HepG2 (cell line): ENCODE results near the gene CNN3. TPM values are rescaled to one million over a fixed set of nuclear protein-coding genes. Genes with fewer than 3 reads are reported as not detected.

Experiments used
- ATF7-NPFF ChIP-seq: sonication (generic); formaldehyde crosslinking; IDR thresholded peaks from 2 replicates; pipeline ENCODE4 v1.8.1; 2023; ENCODE audit warnings: mild to moderate bottlenecking, low read depth, missing genetic modification reagents, moderate library complexity
- CBX5 ChIP-seq: sonication (generic); formaldehyde crosslinking; IDR thresholded peaks from 2 replicates; pipeline ENCODE4 v1.4.0; 2020; ENCODE audit warnings: missing genetic modification reagents, borderline replicate concordance
- CREM ChIP-seq, 2 experiments: sonication (generic) in 1 of 2; formaldehyde crosslinking in 1 of 2; IDR thresholded peaks; 2 replicates each; pipeline versions ENCODE4 v1.4.0 to v1.6.1; 2016 to 2020; ENCODE audit warnings: antibody characterized with exemption in 1 of 2, mild to moderate bottlenecking in 1 of 2, missing genetic modification reagents in 1 of 2
- NR2C2 ChIP-seq: sonication (generic); formaldehyde crosslinking; IDR thresholded peaks from 2 replicates; pipeline ENCODE4 v1.4.0; 2020; ENCODE audit warnings: missing genetic modification reagents, mild to moderate bottlenecking, moderate library complexity, borderline replicate concordance
- NR2F2 ChIP-seq: IDR thresholded peaks from 2 replicates; pipeline ENCODE4 v1.6.1; 2012; ENCODE audit warnings: low read depth, inconsistent platforms, borderline replicate concordance
- ONECUT2 ChIP-seq: sonication (generic); formaldehyde crosslinking; IDR thresholded peaks from 2 replicates; pipeline ENCODE4 v1.4.0; 2020; ENCODE audit warnings: missing genetic modification reagents
- POLR2G ChIP-seq: fragments of 200-400 bp; formaldehyde crosslinking; IDR thresholded peaks from 2 replicates; pipeline ENCODE4 v1.6.1; 2018; ENCODE audit warnings: mild to moderate bottlenecking, low read depth, low read length, moderate library complexity
- RCOR2 ChIP-seq: IDR thresholded peaks from 2 replicates; pipeline ENCODE4 v1.6.1; 2016; ENCODE audit warnings: missing biosample characterization, missing genetic modification reagents
- RNF2 ChIP-seq: fragments of 450-650 bp; conservative IDR thresholded peaks from 2 replicates; pipeline ENCODE4 v1.6.1; 2016; ENCODE audit warnings: low read depth
- SALL1 ChIP-seq: sonication (generic); formaldehyde crosslinking; IDR thresholded peaks from 2 replicates; pipeline ENCODE4 v1.8.0; 2022; ENCODE audit warnings: mild to moderate bottlenecking, missing genetic modification reagents
- TBX2 ChIP-seq: sonication (generic); formaldehyde crosslinking; IDR thresholded peaks from 2 replicates; pipeline ENCODE4 v1.5.0; 2020; ENCODE audit warnings: missing genetic modification reagents, mild to moderate bottlenecking, borderline replicate concordance
- ZFP62 ChIP-seq: sonication (generic); formaldehyde crosslinking; IDR thresholded peaks from 2 replicates; pipeline ENCODE4 v1.4.0; 2020; ENCODE audit warnings: missing genetic modification reagents
- ZNF432 ChIP-seq: sonication (generic); formaldehyde crosslinking; IDR thresholded peaks from 2 replicates; pipeline ENCODE4 v1.5.0; 2020; ENCODE audit warnings: missing genetic modification reagents, mild to moderate bottlenecking, borderline replicate concordance
- polyA plus RNA-seq, 8 experiments: library from polyadenylated mRNA; depleted of rRNA in 3 of 8; stranded (reverse) in 7 of 8; unstranded in 1 of 8; fragments of >200 nt; fragmentation: Illumina TruSeq in 4 of 8; extraction: Trizol in 4 of 8; gene quantifications; 2 replicates each; pipeline versions ENCODE4 v1.2.1 to v1.2.3, GENCODE V29; 2011 to 2016; ENCODE audit warnings: low read depth in 4 of 8, missing spikeins in 1 of 8, mixed read lengths in 1 of 8; ENCODE audit not compliant: insufficient read depth in 1 of 8
- total RNA-seq, 5 experiments: library from RNA; depleted of rRNA; stranded (reverse); fragments of >200 nt; fragmentation: Illumina TruSeq; extraction: Trizol; gene quantifications; 2 replicates each; pipeline ENCODE4 v1.2.3, GENCODE V29; 2016; ENCODE audit warnings: low read depth in 1 of 5
- TF ChIP-seq, protein P1 (sequence below): sonication (generic); IDR thresholded peaks from 2 replicates; pipeline ENCODE4 v1.6.1; 2016; ENCODE audit warnings: low read depth, borderline replicate concordance
- TF ChIP-seq, protein P2 (sequence below): sonication (generic); formaldehyde crosslinking; conservative IDR thresholded peaks from 2 replicates; pipeline ENCODE4 v1.4.0; 2020; ENCODE audit warnings: mild to moderate bottlenecking, missing genetic modification reagents, moderate library complexity
- TF ChIP-seq, protein P3 (sequence below): sonication (generic); formaldehyde crosslinking; IDR thresholded peaks from 2 replicates; pipeline ENCODE4 v1.5.0; 2020; ENCODE audit warnings: missing genetic modification reagents, mild to moderate bottlenecking, borderline replicate concordance
- TF ChIP-seq, protein P4 (sequence below): sonication (generic); formaldehyde crosslinking; IDR thresholded peaks from 2 replicates; pipeline ENCODE4 v1.4.0; 2020; ENCODE audit warnings: mild to moderate bottlenecking, missing genetic modification reagents, borderline replicate concordance

Gene CNN3
- total and polyA plus RNA-seq, 2 of the 13 experiments (the other 11 are each of a cell fraction or from before 2014, with no cell fraction given) = 113 to 223 TPM

DNA sequence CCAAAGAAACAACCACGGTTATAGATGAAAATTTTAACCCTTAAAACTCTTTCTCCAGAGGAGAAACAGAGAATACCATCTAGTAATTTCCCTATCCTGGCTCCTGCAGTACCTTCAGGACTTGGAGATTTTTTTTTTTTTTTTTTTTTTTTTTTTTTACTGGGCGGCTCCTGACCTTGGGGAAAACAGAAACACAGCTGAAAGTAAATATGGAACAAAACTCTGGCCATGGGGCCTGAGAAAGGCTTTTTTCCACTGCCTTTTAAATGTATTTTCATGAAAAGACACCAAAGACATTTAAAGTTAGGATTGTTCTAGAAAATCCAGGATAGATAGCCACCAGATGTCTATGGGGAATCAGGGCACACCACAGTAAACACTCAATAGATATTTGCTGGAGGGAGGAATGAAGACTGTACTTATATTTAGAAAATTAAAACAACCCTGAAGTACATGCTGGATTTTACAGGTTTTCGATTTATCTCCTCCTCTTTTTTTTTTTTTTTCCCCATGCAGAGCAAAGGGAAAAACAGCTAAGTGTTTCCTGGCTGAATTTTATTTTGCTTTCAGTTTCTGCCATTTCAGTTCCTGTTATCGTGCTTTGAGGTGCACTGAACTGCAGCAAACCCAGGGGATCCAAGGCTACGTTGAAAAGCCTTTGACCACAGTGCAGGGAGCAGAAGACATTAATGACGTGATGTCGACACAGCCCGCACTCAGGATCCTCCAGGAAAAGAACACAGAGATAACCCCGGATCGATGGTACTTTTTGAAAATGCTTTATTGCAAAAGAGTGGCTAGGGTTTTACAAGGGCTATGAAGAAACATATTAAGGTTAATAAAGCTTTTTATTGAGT is 35.7 kb upstream of the CNN3 start (continued):
- no peak for TF ChIP-seq ZNF432 (CRISPR knock-in tag)
- TF ChIP-seq, protein P1, sequence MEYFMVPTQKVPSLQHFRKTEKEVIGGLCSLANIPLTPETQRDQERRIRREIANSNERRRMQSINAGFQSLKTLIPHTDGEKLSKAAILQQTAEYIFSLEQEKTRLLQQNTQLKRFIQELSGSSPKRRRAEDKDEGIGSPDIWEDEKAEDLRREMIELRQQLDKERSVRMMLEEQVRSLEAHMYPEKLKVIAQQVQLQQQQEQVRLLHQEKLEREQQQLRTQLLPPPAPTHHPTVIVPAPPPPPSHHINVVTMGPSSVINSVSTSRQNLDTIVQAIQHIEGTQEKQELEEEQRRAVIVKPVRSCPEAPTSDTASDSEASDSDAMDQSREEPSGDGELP = peak; percentile 14; the same call in 1 of the 2 replicates
- no peak for TF ChIP-seq ZFP62
- TF ChIP-seq TBX2 (CRISPR knock-in tag) = peak; percentile 80
- TF ChIP-seq NR2F2 = peak; percentile 79
- TF ChIP-seq RNF2 = no peak
- TF ChIP-seq, protein P2, sequence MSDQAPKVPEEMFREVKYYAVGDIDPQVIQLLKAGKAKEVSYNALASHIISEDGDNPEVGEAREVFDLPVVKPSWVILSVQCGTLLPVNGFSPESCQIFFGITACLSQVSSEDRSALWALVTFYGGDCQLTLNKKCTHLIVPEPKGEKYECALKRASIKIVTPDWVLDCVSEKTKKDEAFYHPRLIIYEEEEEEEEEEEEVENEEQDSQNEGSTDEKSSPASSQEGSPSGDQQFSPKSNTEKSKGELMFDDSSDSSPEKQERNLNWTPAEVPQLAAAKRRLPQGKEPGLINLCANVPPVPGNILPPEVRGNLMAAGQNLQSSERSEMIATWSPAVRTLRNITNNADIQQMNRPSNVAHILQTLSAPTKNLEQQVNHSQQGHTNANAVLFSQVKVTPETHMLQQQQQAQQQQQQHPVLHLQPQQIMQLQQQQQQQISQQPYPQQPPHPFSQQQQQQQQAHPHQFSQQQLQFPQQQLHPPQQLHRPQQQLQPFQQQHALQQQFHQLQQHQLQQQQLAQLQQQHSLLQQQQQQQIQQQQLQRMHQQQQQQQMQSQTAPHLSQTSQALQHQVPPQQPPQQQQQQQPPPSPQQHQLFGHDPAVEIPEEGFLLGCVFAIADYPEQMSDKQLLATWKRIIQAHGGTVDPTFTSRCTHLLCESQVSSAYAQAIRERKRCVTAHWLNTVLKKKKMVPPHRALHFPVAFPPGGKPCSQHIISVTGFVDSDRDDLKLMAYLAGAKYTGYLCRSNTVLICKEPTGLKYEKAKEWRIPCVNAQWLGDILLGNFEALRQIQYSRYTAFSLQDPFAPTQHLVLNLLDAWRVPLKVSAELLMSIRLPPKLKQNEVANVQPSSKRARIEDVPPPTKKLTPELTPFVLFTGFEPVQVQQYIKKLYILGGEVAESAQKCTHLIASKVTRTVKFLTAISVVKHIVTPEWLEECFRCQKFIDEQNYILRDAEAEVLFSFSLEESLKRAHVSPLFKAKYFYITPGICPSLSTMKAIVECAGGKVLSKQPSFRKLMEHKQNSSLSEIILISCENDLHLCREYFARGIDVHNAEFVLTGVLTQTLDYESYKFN (CRISPR knock-in tag) = peak; percentile 95
- TF ChIP-seq, protein P3, sequence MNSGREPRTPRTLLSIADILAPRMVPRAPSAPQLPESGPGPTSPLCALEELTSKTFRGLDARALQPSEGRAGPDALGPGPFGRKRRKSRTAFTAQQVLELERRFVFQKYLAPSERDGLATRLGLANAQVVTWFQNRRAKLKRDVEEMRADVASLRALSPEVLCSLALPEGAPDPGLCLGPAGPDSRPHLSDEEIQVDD (CRISPR knock-in tag) = no peak
- peak; percentile 96 for TF ChIP-seq SALL1 (CRISPR knock-in tag)
- TF ChIP-seq RCOR2 = peak; percentile 81
- TF ChIP-seq ATF7-NPFF (CRISPR knock-in tag) = no peak
- TF ChIP-seq ONECUT2 = peak; percentile 95
- TF ChIP-seq, protein P4, sequence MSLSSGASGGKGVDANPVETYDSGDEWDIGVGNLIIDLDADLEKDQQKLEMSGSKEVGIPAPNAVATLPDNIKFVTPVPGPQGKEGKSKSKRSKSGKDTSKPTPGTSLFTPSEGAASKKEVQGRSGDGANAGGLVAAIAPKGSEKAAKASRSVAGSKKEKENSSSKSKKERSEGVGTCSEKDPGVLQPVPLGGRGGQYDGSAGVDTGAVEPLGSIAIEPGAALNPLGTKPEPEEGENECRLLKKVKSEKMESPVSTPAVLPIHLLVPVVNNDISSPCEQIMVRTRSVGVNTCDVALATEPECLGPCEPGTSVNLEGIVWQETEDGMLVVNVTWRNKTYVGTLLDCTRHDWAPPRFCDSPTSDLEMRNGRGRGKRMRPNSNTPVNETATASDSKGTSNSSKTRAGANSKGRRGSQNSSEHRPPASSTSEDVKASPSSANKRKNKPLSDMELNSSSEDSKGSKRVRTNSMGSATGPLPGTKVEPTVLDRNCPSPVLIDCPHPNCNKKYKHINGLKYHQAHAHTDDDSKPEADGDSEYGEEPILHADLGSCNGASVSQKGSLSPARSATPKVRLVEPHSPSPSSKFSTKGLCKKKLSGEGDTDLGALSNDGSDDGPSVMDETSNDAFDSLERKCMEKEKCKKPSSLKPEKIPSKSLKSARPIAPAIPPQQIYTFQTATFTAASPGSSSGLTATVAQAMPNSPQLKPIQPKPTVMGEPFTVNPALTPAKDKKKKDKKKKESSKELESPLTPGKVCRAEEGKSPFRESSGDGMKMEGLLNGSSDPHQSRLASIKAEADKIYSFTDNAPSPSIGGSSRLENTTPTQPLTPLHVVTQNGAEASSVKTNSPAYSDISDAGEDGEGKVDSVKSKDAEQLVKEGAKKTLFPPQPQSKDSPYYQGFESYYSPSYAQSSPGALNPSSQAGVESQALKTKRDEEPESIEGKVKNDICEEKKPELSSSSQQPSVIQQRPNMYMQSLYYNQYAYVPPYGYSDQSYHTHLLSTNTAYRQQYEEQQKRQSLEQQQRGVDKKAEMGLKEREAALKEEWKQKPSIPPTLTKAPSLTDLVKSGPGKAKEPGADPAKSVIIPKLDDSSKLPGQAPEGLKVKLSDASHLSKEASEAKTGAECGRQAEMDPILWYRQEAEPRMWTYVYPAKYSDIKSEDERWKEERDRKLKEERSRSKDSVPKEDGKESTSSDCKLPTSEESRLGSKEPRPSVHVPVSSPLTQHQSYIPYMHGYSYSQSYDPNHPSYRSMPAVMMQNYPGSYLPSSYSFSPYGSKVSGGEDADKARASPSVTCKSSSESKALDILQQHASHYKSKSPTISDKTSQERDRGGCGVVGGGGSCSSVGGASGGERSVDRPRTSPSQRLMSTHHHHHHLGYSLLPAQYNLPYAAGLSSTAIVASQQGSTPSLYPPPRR (CRISPR knock-in tag) = peak; percentile 69; the same call in 1 of the 2 replicates
- TF ChIP-seq NR2C2 (CRISPR knock-in tag) = peak; percentile 61
- TF ChIP-seq CREM (IDR thresholded peaks at IDR 0.05) = peak; percentile 89
- TF ChIP-seq CREM (CRISPR knock-in tag; IDR thresholded peaks at IDR 0.05) = no peak
- peak; percentile 56; the same call in 1 of the 2 replicates for TF ChIP-seq CBX5 (CRISPR knock-in tag)
- TF ChIP-seq POLR2G = no peak; the same call in 1 of the 2 replicates
